Measurements from ENCODE around the gene DLL3.
A peak's percentile ranks its signal among the peaks of the same experiment; 100 is the strongest.

The DLL3 gene

GRCh38 chr19:39518458-39518857 is 19.7 kb downstream of the DLL3 start:
- DNase-seq, result no peak

DNA sequence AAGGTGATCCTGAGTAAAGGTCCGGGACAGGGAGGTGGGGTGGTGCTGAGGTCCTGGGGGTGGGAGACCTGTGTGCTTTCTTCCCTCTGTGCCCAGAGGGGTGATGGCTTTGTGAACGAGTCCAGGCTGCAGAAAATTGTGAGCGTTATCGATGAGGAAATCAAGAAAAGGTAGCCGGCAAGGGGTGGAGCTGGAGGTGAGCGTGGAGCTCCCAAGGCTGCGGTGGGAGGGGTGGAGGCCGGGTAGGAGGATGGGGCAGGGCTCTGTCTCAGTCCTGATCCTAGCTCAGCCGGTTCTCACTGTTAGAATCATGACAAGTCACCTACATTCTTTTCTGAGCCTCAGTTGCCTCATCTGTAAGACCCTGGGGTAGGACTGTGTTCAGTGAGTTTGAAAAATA is 20.2 kb downstream of the DLL3 start:
- DNase-seq, result no peak

GRCh38 chr19:39520541-39521484 is 22.1 kb downstream of the DLL3 start:
- DNase-seq, result no peak

DNA sequence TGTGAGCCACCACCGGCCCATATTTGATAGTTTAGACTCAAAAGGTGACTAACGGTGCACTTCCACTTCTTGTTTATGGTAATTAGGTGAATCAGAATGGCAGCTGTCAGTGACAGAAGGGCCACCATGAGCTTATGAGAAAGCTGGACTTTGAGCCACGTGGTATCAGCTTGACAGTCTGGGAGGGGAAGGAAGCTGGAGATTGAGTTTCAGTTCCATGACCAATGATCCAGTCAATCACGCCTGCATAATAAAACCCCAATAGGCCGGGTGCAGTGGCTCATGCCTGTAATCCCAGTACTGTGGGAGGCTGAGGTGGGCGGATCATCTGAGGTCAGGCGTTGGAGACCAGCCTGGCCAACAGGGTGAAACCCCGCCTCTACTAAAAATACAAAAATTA is 25.7 kb downstream of the DLL3 start:
- DNase-seq, result no peak

DNA sequence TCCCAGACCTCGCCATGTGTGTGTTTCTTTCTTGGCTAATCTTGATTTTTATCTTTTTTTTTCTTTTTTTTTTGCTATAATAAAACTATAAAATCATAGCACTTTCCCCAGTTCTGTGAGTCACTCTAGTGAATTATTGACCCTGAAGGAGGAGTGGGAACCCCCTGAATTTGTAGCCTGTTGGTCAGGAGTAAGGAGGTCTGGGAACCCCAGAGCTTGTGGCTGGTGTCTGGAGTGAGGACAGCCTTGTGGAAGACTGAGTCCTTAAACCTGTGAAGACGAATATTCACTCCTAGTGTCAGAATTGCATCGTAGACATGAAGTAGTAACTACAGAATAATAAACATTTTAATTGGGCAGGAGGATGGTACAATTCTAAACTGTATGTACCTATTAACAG is 26.5 kb downstream of the DLL3 start:
- no peak for DNase-seq

GRCh38 chr19:39531834-39532232 is 33.1 kb downstream of the DLL3 start:
- DNase-seq, result no peak

- DNase-seq, result peak; percentile 90
Observed at GRCh38 chr19:39532233-39533002, 33.7 kb downstream of the DLL3 start, which contains the start of gene EID2B. Gene EID2B (minus strand): TSS chr19:39532852. CDS start chr19:39532802, 50 bp downstream.

GRCh38 chr19:39533003-39533512 is 34.3 kb downstream of the DLL3 start:
- DNase-seq, result no peak

DNA sequence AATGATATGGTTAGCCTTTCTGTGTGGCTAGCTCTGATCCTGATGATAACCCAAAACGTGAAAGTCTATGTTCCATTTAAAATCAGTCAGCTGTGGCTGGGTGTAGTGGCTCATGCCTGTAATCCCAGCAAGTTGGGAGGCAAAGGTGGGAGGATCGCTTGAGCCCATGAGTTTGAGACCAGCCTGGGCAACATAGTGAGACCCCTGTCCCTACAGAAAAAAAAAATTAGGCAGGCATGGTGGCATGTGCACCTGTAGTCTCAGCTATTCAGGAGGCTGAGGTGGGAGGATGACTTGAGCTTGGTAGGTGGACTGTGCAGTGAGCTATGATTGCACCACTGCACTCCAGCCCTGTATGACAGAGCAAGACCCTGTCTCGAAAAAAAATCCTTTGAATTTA is 35.0 kb downstream of the DLL3 start:
- DNase-seq, result no peak

DNA sequence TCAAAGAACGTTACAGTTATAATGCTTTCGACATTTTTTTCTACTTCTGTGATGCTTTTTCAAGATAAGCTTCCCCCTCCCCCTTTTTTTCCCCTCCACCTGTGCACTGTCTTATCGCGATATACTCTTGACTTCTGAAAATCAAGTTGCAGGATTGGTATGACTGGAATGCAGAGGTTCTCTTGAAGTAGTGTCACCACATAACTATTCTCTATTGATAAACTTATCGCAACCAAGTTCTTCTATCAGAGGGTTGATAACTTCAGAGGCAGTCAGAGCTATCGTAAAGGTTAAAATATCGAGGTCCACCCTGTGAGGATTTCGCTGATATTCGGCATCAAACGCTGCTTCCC is 40.4 kb downstream of the DLL3 start:
- no peak for DNase-seq

GRCh38 chr19:39539518-39540332 is 41.0 kb downstream of the DLL3 start, which contains the start of gene EID2:
Gene EID2 (minus strand): TSS chr19:39540161. CDS start chr19:39540079, 82 bp downstream.
- DNase-seq, result peak; percentile 79

- DNase-seq, result no peak
Observed at GRCh38 chr19:39540333-39540673, 41.6 kb downstream of the DLL3 start.

- no peak for DNase-seq
Observed at GRCh38 chr19:39542206-39542605, 43.5 kb downstream of the DLL3 start.

DNA sequence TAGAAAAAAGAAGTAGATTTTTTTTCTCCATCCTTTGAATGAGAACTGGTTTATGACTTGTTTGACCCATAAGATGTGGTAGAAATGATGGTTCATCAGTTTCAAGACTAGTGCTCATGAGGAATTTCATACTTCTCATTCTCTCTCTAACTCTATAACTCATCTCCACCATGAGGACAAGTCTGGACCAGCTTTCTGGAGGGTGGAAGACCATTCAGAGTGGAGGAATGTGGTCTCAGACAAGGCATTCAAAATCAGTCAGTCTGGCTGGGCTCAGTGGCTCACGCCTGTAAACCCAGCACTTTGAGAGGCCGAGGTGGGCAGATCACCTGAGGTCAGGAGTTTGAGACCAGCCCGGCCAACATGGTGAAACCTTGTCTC is 44.7 kb downstream of the DLL3 start:
- no peak for DNase-seq

- no peak for DNase-seq
Observed at GRCh38 chr19:39544226-39544903, 45.6 kb downstream of the DLL3 start.

- DNase-seq, result no peak
Observed at GRCh38 chr19:39544911-39545310, 46.2 kb downstream of the DLL3 start.

DNA sequence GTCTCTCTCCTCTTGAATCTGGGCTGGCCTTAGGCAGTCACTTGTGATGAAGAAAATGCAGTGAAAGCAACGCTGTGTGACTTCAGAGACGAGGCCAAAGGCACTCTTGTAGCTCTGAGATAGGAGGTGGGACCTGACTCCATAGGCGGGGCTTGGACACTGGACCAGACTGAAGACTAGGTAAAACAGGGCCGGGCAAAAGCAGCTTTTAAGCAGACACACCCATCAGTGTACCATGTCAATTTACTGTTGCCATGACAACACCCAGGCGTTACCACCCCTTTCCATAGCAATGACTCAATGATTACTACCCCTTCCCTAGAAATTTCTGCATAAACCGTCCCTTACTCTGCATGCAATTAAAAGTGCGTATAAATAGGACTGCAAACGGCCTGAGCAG is 47.9 kb downstream of the DLL3 start:
- no peak for DNase-seq

DNA sequence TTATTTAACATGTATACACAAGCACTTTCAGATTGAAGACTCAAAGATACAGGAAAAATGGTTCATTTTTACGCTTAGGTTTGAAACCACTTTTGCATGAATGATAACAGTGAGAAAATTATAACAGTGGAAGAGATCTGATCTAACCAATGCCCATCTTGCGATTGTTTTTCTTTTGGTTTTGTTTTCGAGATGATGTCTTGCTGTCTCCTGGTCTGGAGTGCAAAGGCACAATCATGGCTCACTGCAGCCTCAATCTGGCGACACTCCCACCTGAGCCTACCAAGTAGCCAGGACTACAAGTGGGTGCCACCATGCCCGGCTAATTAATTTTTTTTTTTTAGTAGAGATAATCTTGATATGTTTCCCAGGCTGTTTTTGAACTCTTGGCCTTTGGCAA is 51.5 kb downstream of the DLL3 start:
- no peak for DNase-seq

- DNase-seq, result no peak
Observed at GRCh38 chr19:39553082-39553652, 54.4 kb downstream of the DLL3 start.

DNA sequence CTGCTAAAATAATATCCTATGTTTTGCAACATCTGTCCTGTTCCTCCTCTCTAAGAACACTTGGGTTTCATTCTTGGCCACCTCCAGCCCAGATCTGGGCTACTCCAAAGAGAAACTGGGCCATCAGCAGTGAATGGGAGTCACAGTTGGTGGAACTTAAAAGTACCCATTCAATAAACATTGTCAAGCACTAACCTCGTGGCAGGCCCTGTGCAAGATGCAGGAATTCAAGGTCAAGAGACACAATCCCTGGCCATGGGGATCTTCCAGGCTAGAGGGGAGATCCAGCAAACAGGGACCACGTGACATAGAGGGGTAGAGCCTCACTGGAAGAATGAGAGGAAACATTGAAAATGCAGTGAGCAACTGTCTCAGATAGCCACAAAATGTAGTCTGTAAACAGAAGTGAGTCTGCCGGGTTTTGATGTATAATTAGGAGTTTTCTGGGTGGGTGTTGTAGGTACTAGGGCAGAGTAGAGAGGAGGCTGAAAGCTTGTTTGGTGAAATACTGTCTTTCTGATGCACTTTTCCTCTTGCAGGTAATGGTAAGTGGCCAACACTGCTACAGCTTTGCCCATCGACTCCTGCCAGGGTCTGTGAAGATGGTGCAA is 56.1 kb downstream of the DLL3 start:
- DNase-seq, result no peak

DNA sequence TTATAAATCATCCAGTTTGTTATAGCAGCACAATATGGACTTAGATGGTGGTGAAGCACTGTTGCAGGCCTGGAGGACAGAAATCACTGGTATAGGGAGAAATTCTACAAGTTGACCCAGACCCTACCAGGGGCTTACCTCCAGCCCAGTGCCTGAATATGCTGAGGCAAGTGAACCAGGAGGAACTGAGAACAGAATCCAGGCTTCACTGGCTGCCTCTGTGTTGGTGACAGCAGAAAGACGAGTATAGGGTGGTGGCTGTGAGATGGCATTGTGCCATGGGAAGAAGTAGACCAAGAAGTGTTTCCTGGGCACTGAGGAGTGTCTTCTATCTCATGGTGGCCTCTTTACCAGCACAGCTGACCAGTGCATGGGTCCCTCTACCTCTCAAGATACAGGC is 57.1 kb downstream of the DLL3 start:
- no peak for DNase-seq

All from NCI-H187 treated with DMSO at 0.1 percent for 48 hours (cell line).